NAMALWA (cell line): ENCODE data around the gene AGBL4.
"Not testable (repeated sequence)": the region's sequence is repeated elsewhere in the genome, so short reads cannot be mapped to it uniquely, and the experiment has no call there.

Experiments
- DNase-seq: peaks from one replicate; pipeline ENCODE4 v3.0.0-alpha.2; 2015; ENCODE audit warnings: low spot score

The AGBL4 gene

GRCh38 chr1:49435291-49435690, 588.5 kb downstream of the AGBL4 start:
- no peak for DNase-seq

- no peak for DNase-seq
Observed at GRCh38 chr1:49424782-49425181, 599.0 kb downstream of the AGBL4 start.

- DNase-seq: no peak
Observed at GRCh38 chr1:49416758-49417157, 607.0 kb downstream of the AGBL4 start.

- no peak for DNase-seq
Observed at GRCh38 chr1:49408346-49408745, 615.4 kb downstream of the AGBL4 start.

- no peak for DNase-seq
Observed at GRCh38 chr1:49397086-49397485, 626.7 kb downstream of the AGBL4 start.

- no peak for DNase-seq
Observed at GRCh38 chr1:49394200-49394599, 629.6 kb downstream of the AGBL4 start.

- DNase-seq: no peak
Observed at GRCh38 chr1:49389699-49390098, 634.1 kb downstream of the AGBL4 start.

- no peak for DNase-seq
Observed at GRCh38 chr1:49364676-49365075, 659.1 kb downstream of the AGBL4 start.

- no peak for DNase-seq
Observed at GRCh38 chr1:49363628-49364027, 660.1 kb downstream of the AGBL4 start.

- no peak for DNase-seq
Observed at GRCh38 chr1:49358036-49358435, 665.7 kb downstream of the AGBL4 start.

- no peak for DNase-seq
Observed at GRCh38 chr1:49356594-49356993, 667.2 kb downstream of the AGBL4 start.

GRCh38 chr1:49351768-49352167, 672.0 kb downstream of the AGBL4 start:
- DNase-seq: no peak

GRCh38 chr1:49346767-49347349, 676.9 kb downstream of the AGBL4 start:
- DNase-seq: no peak

GRCh38 chr1:49340576-49340975, 683.2 kb downstream of the AGBL4 start:
- DNase-seq: no peak

- DNase-seq: no peak
Observed at GRCh38 chr1:49339043-49339442, 684.7 kb downstream of the AGBL4 start.

GRCh38 chr1:49337251-49337650, 686.5 kb downstream of the AGBL4 start:
- DNase-seq: no peak

GRCh38 chr1:49333906-49334305, 689.8 kb downstream of the AGBL4 start:
- no peak for DNase-seq

GRCh38 chr1:49331066-49331852, 692.5 kb downstream of the AGBL4 start:
- DNase-seq: no peak

GRCh38 chr1:49323925-49324540, 699.7 kb downstream of the AGBL4 start:
- DNase-seq: no peak

- DNase-seq: not testable (repeated sequence)
Observed at GRCh38 chr1:49320493-49320892, 703.3 kb downstream of the AGBL4 start.

- no peak for DNase-seq
Observed at GRCh38 chr1:49319426-49319963, 704.3 kb downstream of the AGBL4 start.

- no peak for DNase-seq
Observed at GRCh38 chr1:49318218-49318617, 705.5 kb downstream of the AGBL4 start.

- no peak for DNase-seq
Observed at GRCh38 chr1:49307457-49307856, 716.3 kb downstream of the AGBL4 start.
